K562 (cell line): ENCODE measurements around the gene IRF8. TPM values are rescaled to one million over a fixed set of nuclear protein-coding genes. Genes with fewer than 3 reads are reported as not detected.

Experiments used
- ATAC-seq: fragments of 200-7000 bp; cut with Tn5 transposase; 3 replicates; pipeline ENCODE4 v1.9.1; 2020; ENCODE audit warnings: moderate library complexity
- BruUV-seq: library from RNA; stranded (reverse); fragments of 400-500 nt; replicated peaks from 2 replicates; lab custom pipeline; 2021; lab: Mats Ljungman, UMichigan
- CTCF ChIA-PET: fragments of 300-600 bp; formaldehyde crosslinking; extraction: SDS; loops from one replicate; lab custom pipeline; 2021; ENCODE audit warnings: low intra/inter-chr PET ratio; lab: Yijun Ruan, JAX
- POLR2A ChIA-PET: fragments of 300-600, 350-650 bp; sonication (Branson Sonifier 250); formaldehyde crosslinking; extraction: SDS; loops from one replicate; lab custom pipeline; 2021; ENCODE audit warnings: antibody characterized with exemption, inconsistent platforms; lab: Yijun Ruan, JAX
- DNase-seq, 4 experiments: peaks; one replicate each; pipeline versions ENCODE4 v3.0.0 to v3.0.0-alpha.2; 2011 to 2018; ENCODE audit warnings: low spot score in 3 of 4, mixed read lengths in 3 of 4; ENCODE audit errors: extremely low read depth in 1 of 4
- FAIRE-seq: peaks from 2 replicates; lab custom pipeline; 2011; peaks lifted over from hg19 to GRCh38; lab: Jason Lieb, UNC
- H2AFZ ChIP-seq: 2 replicates; pipeline ENCODE4 v1.6.0; 2011; ENCODE audit warnings: low read depth, low read length, control low read depth, inconsistent platforms
- H3K27ac ChIP-seq: fragments of 200-600 bp; 3 replicates; pipeline ENCODE4 v1.8.0; 2011; ENCODE audit warnings: low read depth, mild to moderate bottlenecking, control low read depth, inconsistent platforms, low read length, moderate library complexity, mixed read lengths; ENCODE audit errors: extremely low read depth
- H3K27me3 ChIP-seq, 2 experiments: fragments of 300-600 bp in 1 of 2; 2 replicates in 1 of 2; 3 replicates in 1 of 2; pipeline versions ENCODE4 v1.6.0 to v1.8.0; 2011; ENCODE audit warnings: inconsistent platforms in 2 of 2, low read length in 2 of 2, mild to moderate bottlenecking in 1 of 2, mixed read lengths in 1 of 2, moderate library complexity in 1 of 2; ENCODE audit not compliant: control insufficient read depth in 2 of 2, insufficient read depth in 2 of 2
- H3K36me3 ChIP-seq: fragments of 300-600 bp; 3 replicates; pipeline ENCODE4 v1.8.0; 2011; ENCODE audit warnings: mild to moderate bottlenecking, low read length, inconsistent platforms; ENCODE audit not compliant: control insufficient read depth, insufficient read depth
- H3K4me1 ChIP-seq, 2 experiments: fragments of 200-600 bp in 1 of 2; replicated peaks in 1 of 2; 2 replicates in 1 of 2; 3 replicates in 1 of 2; pipeline versions ENCODE4 v1.5.1 to v1.8.0; 2011; ENCODE audit warnings: inconsistent platforms in 2 of 2, low read length in 2 of 2, mild to moderate bottlenecking in 1 of 2, mixed read lengths in 1 of 2, moderate library complexity in 1 of 2; ENCODE audit not compliant: control insufficient read depth in 2 of 2, insufficient read depth in 2 of 2
- H3K4me2 ChIP-seq: 2 replicates; pipeline ENCODE4 v1.6.1; 2011; ENCODE audit warnings: low read length, control low read depth, inconsistent platforms, mixed read lengths; ENCODE audit not compliant: insufficient read depth
- H3K4me3 ChIP-seq: fragments of 200-600 bp; sonication (generic), shearing (Covaris generic); 2 replicates; pipeline ENCODE4 v1.5.1; 2016; ENCODE audit warnings: control low read depth, inconsistent platforms
- H3K79me2 ChIP-seq: fragments of 200-600 bp; 3 replicates; pipeline ENCODE4 v1.8.0; 2011; ENCODE audit warnings: low read length, inconsistent platforms; ENCODE audit not compliant: control insufficient read depth, insufficient read depth
- H3K9ac ChIP-seq, 2 experiments: 2 replicates each; pipeline versions ENCODE4 v1.6.0 to v1.6.1; 2011; ENCODE audit warnings: low read depth in 2 of 2, low read length in 2 of 2, control low read depth in 1 of 2, inconsistent platforms in 1 of 2, mild to moderate bottlenecking in 1 of 2, mixed read lengths in 1 of 2; ENCODE audit not compliant: insufficient read depth in 1 of 2
- H3K9me1 ChIP-seq: one replicate; pipeline ENCODE4 v1.6.0; 2011; ENCODE audit warnings: inconsistent platforms, mild to moderate bottlenecking, low read length, moderate library complexity; ENCODE audit not compliant: control insufficient read depth, insufficient read depth
- H3K9me3 ChIP-seq: replicated peaks from 2 replicates; pipeline ENCODE4 v1.5.1; 2011; ENCODE audit warnings: low read depth, low read length, inconsistent platforms; ENCODE audit not compliant: control insufficient read depth, insufficient read depth
- H4K20me1 ChIP-seq: replicated peaks from 2 replicates; pipeline ENCODE4 v1.6.1; 2011; ENCODE audit warnings: low read length, inconsistent platforms, mixed read lengths; ENCODE audit not compliant: control insufficient read depth, insufficient read depth
- CAMTA2 ChIP-seq: fragments of 250-450 bp; sonication (Bioruptor Pico); conservative IDR thresholded peaks from 2 replicates; pipeline ENCODE4 v1.5.1; 2022
- FOXP1 ChIP-seq: sonication (generic); formaldehyde crosslinking; IDR thresholded peaks from 2 replicates; pipeline ENCODE4 v1.8.0; 2022; ENCODE audit warnings: mild to moderate bottlenecking, missing genetic modification reagents
- KDM2B ChIP-seq: fragments of 250-450 bp; sonication (Bioruptor Pico); IDR thresholded peaks from 2 replicates; pipeline ENCODE4 v1.8.0; 2021; ENCODE audit warnings: mild to moderate bottlenecking, moderate library complexity
- KHSRP ChIP-seq: fragments of 450-650 bp; IDR thresholded peaks from 2 replicates; pipeline ENCODE4 v1.6.1; 2017
- MLX ChIP-seq, 2 experiments: fragments of 450-650 bp in 1 of 2; sonication (generic) in 1 of 2; formaldehyde crosslinking; conservative IDR thresholded peaks; 2 replicates each; pipeline versions ENCODE4 v1.4.0 to v1.8.1; 2020 to 2022; ENCODE audit warnings: mild to moderate bottlenecking in 1 of 2, missing genetic modification reagents in 1 of 2
- NR1H2 ChIP-seq: sonication (generic); formaldehyde crosslinking; IDR thresholded peaks from 2 replicates; pipeline ENCODE4 v1.4.0; 2020; ENCODE audit warnings: mild to moderate bottlenecking, missing genetic modification reagents
- RBM34 ChIP-seq: fragments of 200-400 bp; formaldehyde crosslinking; IDR thresholded peaks from 2 replicates; pipeline ENCODE4 v1.6.1; 2018; ENCODE audit warnings: low read length, borderline replicate concordance; ENCODE audit not compliant: insufficient read depth
- SIRT6 ChIP-seq: IDR thresholded peaks from one replicate; pipeline ENCODE4 v1.6.1; 2012; ENCODE audit warnings: low read depth, mild to moderate bottlenecking, control low read depth, inconsistent platforms, low read length, moderate library complexity
- SREBF1 ChIP-seq: fragments of 150-350 bp; IDR thresholded peaks from 2 replicates; pipeline ENCODE4 v1.6.1; 2014; ENCODE audit warnings: antibody characterized with exemption, low read depth, low read length, borderline replicate concordance
- TCF3 ChIP-seq: sonication (generic); formaldehyde crosslinking; IDR thresholded peaks from 2 replicates; pipeline ENCODE4 v1.4.0; 2020; ENCODE audit warnings: mild to moderate bottlenecking, missing genetic modification reagents
- ZNF143 ChIP-seq: sonication (generic); formaldehyde crosslinking; IDR thresholded peaks from 2 replicates; pipeline ENCODE4 v1.9.0; 2022; ENCODE audit warnings: mild to moderate bottlenecking, missing genetic modification reagents
- ZNF280B ChIP-seq: fragments of 250-450 bp; sonication (Bioruptor Pico); IDR thresholded peaks from 2 replicates; pipeline ENCODE4 v1.5.1; 2021; ENCODE audit warnings: mild to moderate bottlenecking
- WGBS: fragments of 100-300 bp; shearing (Covaris generic); methylation state at CpG from one replicate; pipeline ENCODE4 v1.1.6; 2016; ENCODE audit warnings: low coverage, mixed read lengths; ENCODE audit not compliant: insufficient coverage; ENCODE audit errors: missing lambda C conversion rate; 5-methylcytosine and 5-hydroxymethylcytosine counted together
- in situ Hi-C: fragments of 300-500 bp; cut with MboI; formaldehyde crosslinking; loops from 4 replicates; pipeline ENCODE4 v1.15.0; 2018; ENCODE audit warnings: inconsistent platforms, mixed read lengths
- intact Hi-C: fragments of 100-400 bp; cut with micrococcal nuclease; formaldehyde crosslinking; loops from 2 replicates; pipeline ENCODE4 v1.14.2; 2022
- polyA plus RNA-seq, 8 experiments: library from polyadenylated mRNA; depleted of rRNA in 4 of 8; stranded (reverse) in 5 of 8; unstranded in 3 of 8; fragments of >200 nt; fragmentation: Nextera tagmentation in 2 of 8; fragmentation: Illumina TruSeq in 1 of 8; extraction: Ambion mirVana in 2 of 8; extraction: Trizol in 1 of 8; gene quantifications; 2 replicates each; pipeline versions ENCODE4 v1.2.1 to v1.2.3, GENCODE V29; 2011 to 2014; ENCODE audit warnings: inconsistent platforms in 1 of 8, missing spikeins in 1 of 8
- total RNA-seq, 7 experiments: library from RNA; depleted of rRNA in 6 of 7; stranded (reverse); fragments of >200 nt in 6 of 7; fragmentation: Illumina TruSeq in 2 of 7; extraction: Trizol in 2 of 7; gene quantifications; 2 replicates each; pipeline versions ENCODE4 v1.2.1 to v1.2.3, GENCODE V29; 2011 to 2021; ENCODE audit warnings: low replicate concordance in 1 of 7

IRF8 gene
- total and polyA plus RNA-seq, 9 of the 15 experiments (the other 6 are each of a cell fraction or from before 2014, with no cell fraction given): 0.01 to 0.98 TPM; not detected in 7

- TF ChIP-seq CAMTA2 (CRISPR knock-in tag) (no peak), TCF3 (no peak), NR1H2 (CRISPR knock-in tag) (no peak), MLX (CRISPR knock-in tag; conservative IDR thresholded peaks at IDR 0.05) (no peak)
These were observed 19.5 kb downstream of the IRF8 start (continued) for GRCh38 chr16:85918436-85918835.

- FAIRE-seq (no peak), DNase-seq (no peak), ATAC-seq (no peak)
- Histone ChIP-seq H3K27ac (no peak overlapping the region), H3K4me2 (no peak overlapping the region), H3K9me1 (no peaks in the 10 kb centered on the region), H3K9me3 (no peaks in the 10 kb centered on the region), H3K4me1 (peaks cover 4 to 19% of the 10 kb centered on the region in 2 experiments; a peak in 3 of 5 replicates), H3K27me3 (peaks cover 35 to 76% of the 10 kb centered on the region in 2 experiments), H2AFZ (no peak overlapping the region), H4K20me1 (peaks cover 4% of the 10 kb centered on the region), H3K36me3 (no peaks in the 10 kb centered on the region), H3K79me2 (no peaks in the 10 kb centered on the region), H3K9ac (no peak overlapping the region), H3K4me3 (no peak overlapping the region)
- ChIA-PET POLR2A (interaction anchor here (0.9 kb wide), 1 partner anchor 9 kb away, joined by 3 read pairs; no protein-coding TSS in a partner anchor), CTCF (no interaction called here)
- TF ChIP-seq ZNF143: no peak
- TF ChIP-seq KDM2B (CRISPR knock-in tag): no peak
- TF ChIP-seq ZNF280B (CRISPR knock-in tag): no peak
- no peak for TF ChIP-seq FOXP1 (CRISPR knock-in tag)
- TF ChIP-seq KHSRP: no peak
- no peak for TF ChIP-seq SREBF1
- TF ChIP-seq RBM34: no peak
- no peak for TF ChIP-seq SIRT6
- intact Hi-C loops (no loop called here), in situ Hi-C loops (no loop called here)
- no TSS peak for BruUV-seq
- under 1% methylated on average over 28 of the region's 29 CpGs for WGBS
These were observed 20.6 kb downstream of the IRF8 start for GRCh38 chr16:85919271-85920267.
